AG09309 (cell line): ENCODE measurements around the gene SLC41A3.

Experiments
- DNase-seq: peaks from one replicate; pipeline ENCODE4 v3.0.0-alpha.2; 2010; ENCODE audit warnings: low read depth
- H3K4me3 ChIP-seq: 2 replicates; pipeline ENCODE4 v1.5.1; 2011; ENCODE audit warnings: mild to moderate bottlenecking, low read depth, low read length, moderate library complexity; ENCODE audit not compliant: control insufficient read depth
- CTCF ChIP-seq: IDR thresholded peaks from 2 replicates; pipeline ENCODE4 v1.5.1; 2011; ENCODE audit warnings: mild to moderate bottlenecking, low read depth, low read length, inconsistent platforms; ENCODE audit not compliant: insufficient read depth, control insufficient read depth; ENCODE audit errors: missing control alignments

SLC41A3 gene

GRCh38 chr3:126029241-126029640 lies 54.7 kb downstream of the SLC41A3 start:
- H3K4me3 ChIP-seq: no peak overlapping the region
- TF ChIP-seq CTCF: no peak
- no peak for DNase-seq

- DNase-seq: no peak
- H3K4me3 ChIP-seq: no peak overlapping the region
- no peak for TF ChIP-seq CTCF
These were observed 55.8 kb downstream of the SLC41A3 start for GRCh38 chr3:126028096-126028495.

DNA sequence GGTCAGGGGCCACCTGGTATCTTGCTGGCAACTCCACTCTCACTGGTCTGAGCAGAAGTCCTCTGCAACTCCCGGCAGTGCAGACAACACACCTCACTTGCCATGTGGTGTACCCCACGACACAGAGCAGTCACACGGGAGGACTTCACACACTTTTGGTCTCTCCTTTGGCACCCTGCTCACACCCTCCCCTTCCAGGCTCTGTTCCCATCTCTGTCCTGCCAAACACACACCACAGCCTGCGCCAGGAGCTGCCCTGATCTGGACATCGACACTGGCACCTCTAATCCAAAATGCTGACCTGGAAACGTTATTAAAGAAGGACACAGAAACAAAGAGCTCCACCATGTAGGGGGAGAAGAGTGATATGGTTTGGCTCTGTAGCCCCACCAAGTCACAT lies 57.2 kb downstream of the SLC41A3 start:
- no peak overlapping the region for H3K4me3 ChIP-seq
- no peak for TF ChIP-seq CTCF
- no peak for DNase-seq

GRCh38 chr3:126026277-126026751 lies 57.6 kb downstream of the SLC41A3 start:
- DNase-seq: no peak
- TF ChIP-seq CTCF: no peak
- no peak overlapping the region for H3K4me3 ChIP-seq

GRCh38 chr3:126025862-126026261 lies 58.1 kb downstream of the SLC41A3 start:
- no peak for TF ChIP-seq CTCF

GRCh38 chr3:126025116-126025729 lies 58.7 kb downstream of the SLC41A3 start:
- H3K4me3 ChIP-seq: no peak overlapping the region
- no peak for DNase-seq
- no peak for TF ChIP-seq CTCF

More at GRCh38 chr3:126025862-126026261, 58.1 kb downstream of the SLC41A3 start:
- H3K4me3 ChIP-seq: no peak overlapping the region
- DNase-seq: no peak
